Measurements from ENCODE around the gene GMPPB.
A peak's percentile ranks its signal among the peaks of the same experiment; 100 is the strongest.

GMPPB gene

DNA sequence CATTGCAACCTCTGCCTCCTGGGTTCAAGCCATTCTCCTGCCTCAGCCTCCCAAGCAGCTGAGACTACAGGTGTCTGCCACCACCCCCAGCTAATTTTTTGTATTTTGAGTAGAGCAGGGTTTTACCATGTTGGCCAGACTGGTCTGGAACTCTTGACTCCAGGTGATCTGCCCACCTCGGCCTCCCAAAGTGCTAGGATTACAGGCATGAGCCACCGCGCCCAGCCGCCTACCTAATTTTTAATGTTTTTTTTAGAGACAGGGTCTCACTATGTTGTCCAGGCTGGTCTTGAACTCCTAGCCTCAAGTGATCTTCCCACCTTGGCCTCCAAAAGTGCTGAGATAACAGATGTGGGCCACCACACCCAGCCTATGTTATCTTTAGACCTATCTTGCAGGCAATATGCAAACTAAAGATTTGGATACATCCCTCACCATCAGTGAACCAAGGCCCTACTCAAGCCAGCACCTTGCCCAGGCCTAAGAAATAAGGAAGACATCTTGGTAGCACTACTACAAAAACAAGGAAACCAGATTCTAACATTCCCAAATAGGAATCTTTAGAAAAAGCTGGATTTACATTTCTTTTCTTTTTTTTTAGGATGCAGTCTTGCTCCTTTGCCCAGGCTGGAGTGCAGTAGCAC is 6.3 kb upstream of the GMPPB start:
- no peak for DNase-seq (ENCODE audit: low read depth in 2 of 2)

GRCh38 chr3:49727924-49728361 is 4.2 kb upstream of the GMPPB start:
- no peak for DNase-seq (ENCODE audit: low read depth in 2 of 2)

GRCh38 chr3:49727154-49727923 is 3.6 kb upstream of the GMPPB start:
- DNase-seq (ENCODE audit: low read depth in 2 of 2), result no peak

- DNase-seq (ENCODE audit: low read depth in 2 of 2), result no peak
Measured at GRCh38 chr3:49725906-49726681, 2.3 kb upstream of the GMPPB start.

GRCh38 chr3:49724586-49724985 is 835 bp upstream of the GMPPB start:
- DNase-seq (ENCODE audit: low read depth in 2 of 2), result no peak

GRCh38 chr3:49723296-49723627 is 489 bp downstream of the GMPPB start:
- no peak for DNase-seq (ENCODE audit: low read depth in 2 of 2)

GRCh38 chr3:49722896-49723295 is 855 bp downstream of the GMPPB start:
- DNase-seq (ENCODE audit: low read depth in 2 of 2), result no peak

- DNase-seq (ENCODE audit: low read depth in 2 of 2), result no peak
Measured at GRCh38 chr3:49721896-49722781, 1.6 kb downstream of the GMPPB start.

- no peak for DNase-seq (ENCODE audit: low read depth in 2 of 2)
Measured at GRCh38 chr3:49721596-49721895, 2.2 kb downstream of the GMPPB start.

DNA sequence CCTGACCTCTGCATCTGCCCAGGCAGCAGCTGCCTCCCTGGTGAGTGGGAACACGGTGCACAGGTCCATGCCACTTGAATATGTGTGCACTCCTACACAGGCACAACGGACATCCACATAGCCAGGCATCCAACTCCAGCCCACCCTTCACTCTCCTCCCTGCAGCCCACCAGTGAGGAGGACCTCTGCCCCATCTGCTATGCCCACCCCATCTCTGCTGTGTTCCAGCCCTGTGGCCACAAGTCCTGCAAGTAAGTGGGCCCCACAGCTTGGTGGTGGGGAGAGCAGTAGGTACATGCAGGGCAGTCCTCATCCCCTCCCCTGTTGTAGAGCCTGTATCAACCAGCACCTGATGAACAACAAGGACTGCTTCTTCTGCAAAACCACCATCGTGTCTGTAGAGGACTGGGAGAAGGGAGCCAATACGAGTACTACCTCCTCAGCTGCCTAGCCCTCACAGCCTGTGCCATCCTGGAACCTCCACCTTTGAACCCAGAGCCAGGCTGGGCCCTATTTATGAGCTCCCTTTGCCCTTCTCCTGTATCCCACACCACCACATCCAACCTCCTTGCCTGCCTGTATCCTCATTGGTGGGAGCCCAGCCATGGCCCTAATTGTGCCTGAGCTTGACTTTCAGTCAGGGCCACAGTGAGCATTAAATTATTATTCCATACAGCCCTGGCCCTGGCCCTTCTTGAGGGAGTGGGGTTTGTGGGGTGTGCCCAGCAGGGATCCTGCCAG is 2.7 kb downstream of the GMPPB start:
- DNase-seq (ENCODE audit: low read depth in 2 of 2), result no peak

GRCh38 chr3:49719214-49719884 is 4.4 kb downstream of the GMPPB start, which contains the start of gene AMIGO3:
AMIGO3 (minus strand) TSS chr3:49719684; CDS start chr3:49719465, 219 bp downstream.
- peak; percentile 69 to 85 for DNase-seq (ENCODE audit: low read depth in 2 of 2)

GRCh38 chr3:49718858-49719213 is 4.9 kb downstream of the GMPPB start:
- DNase-seq (ENCODE audit: low read depth in 2 of 2), result no peak

DNA sequence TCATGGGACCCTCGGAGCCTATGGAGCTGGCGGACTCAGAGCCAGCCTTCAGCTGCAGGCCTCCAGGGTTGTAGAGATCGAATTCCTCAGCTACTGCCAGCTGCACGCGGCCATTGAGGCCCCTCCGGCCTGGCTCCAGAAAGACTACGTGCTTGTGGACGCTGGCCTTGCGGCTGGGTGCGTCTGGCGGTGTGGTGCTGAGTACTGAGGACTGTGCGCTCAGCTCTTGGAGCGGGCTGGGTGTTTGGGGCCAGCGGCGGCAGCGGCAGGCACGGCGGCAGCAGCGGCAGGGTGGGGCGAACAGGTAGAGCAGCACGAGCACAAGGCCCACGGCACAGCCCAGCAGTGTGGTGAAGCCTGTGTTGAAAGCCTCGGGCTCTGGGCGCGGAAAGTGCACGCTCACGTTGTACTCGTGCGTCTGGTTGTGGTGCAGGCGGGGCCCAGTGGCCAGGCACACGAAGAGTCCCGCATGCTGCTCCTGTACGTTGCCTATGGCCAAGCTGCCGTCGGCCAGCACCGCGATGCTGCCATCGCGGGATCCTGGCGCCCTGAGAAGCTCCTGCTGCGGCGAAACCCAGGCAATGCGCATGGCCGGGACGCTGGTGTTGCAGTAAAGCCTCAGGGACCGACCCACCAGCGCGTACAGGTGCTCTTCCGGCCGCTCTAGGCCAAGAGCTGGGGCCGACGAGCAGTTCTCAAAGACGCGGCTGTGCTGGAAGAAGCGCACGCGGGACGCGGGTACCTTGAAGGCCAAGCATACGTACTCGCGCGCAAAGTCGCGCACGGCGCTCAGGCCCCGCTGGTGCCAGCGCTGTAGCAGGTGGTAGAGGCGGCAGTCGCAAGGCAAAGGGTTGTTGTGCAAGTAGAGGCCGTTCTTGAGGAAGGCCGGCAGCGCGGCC is 5.5 kb downstream of the GMPPB start:
- DNase-seq (ENCODE audit: low read depth in 2 of 2), result no peak

DNA sequence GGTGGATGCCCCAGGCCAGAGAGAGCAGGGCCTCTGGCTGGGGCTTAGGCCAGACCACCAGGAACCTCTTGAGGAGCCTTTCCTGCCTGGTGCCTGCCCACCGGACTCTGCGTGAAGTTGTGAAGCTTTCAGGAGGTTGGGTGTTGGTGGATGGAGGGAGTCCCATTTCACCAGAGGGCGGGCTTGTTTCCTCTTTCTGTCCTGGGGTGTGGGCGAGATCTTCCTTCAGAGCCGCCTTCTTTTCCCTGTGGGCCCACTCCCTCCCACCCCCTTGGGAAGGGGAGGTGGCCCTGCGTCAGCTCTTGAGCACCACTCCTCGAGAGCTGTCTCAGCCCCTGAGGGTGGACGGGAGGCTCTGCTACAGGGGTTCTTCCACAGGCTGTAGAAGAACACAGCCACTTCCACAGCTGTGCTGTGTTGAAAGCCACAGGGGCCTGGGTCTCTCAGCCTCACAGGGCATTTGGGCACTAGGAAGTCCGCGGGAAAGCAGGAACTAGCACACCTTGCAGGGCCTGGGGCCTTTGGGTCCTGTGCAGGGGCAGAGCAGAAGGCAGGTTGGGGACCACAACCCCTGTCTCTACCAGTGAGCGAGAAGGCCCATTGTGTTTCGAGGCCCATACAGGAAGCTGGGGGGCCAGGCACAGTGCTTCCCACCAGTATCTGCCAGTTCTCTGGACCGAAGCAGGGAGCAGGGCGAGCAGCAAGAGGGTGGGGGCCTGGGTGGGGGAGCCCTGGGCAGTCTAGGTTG is 6.4 kb downstream of the GMPPB start:
- DNase-seq (ENCODE audit: low read depth in 2 of 2), result no peak

- no peak for DNase-seq (ENCODE audit: low read depth in 2 of 2)
Measured at GRCh38 chr3:49716691-49717210, 7.0 kb downstream of the GMPPB start.

DNA sequence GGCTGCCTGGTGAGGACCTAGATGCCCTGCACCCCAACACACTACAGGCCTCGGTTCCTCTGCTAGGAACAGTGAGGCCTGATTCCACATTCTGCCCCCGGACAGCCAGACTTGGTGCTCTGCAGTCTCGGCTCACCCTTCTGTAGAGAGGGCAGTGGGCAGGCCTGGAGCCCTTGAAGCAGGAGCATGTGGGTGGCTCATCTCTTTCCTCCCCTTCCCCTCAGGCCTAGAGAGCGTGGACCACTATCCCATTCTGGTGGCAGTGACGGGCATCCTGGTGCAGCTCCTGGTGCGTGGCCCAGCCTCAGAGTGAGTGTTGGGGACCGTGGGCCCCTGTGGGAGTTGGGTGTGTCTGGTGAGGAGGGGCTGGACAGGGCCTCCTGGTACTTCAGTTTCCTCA is 7.6 kb downstream of the GMPPB start:
- DNase-seq (ENCODE audit: low read depth in 2 of 2), result no peak

DNA sequence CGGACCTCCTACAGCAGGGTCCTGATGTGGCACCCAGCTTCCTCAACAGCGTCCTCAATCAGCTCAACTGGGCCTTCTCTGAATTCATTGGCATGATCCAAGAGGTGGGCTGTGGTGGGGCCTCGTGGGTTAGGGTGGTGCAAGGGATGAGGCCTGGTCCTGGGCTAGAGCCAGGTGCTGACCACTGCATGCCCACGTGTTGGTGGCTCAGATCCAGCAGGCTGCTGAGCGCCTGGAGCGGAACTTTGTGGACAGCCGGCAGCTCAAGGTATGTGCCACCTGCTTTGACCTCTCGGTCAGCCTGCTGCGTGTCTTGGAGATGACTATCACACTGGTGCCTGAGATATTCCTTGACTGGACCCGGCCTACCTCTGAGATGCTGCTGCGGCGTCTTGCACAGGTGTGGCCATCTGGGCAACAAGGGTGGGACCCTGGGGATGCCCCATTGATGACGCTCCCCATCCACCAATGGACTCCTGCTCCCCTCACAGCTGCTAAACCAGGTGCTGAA is 8.1 kb downstream of the GMPPB start:
- DNase-seq (ENCODE audit: low read depth in 2 of 2), result no peak

DNA sequence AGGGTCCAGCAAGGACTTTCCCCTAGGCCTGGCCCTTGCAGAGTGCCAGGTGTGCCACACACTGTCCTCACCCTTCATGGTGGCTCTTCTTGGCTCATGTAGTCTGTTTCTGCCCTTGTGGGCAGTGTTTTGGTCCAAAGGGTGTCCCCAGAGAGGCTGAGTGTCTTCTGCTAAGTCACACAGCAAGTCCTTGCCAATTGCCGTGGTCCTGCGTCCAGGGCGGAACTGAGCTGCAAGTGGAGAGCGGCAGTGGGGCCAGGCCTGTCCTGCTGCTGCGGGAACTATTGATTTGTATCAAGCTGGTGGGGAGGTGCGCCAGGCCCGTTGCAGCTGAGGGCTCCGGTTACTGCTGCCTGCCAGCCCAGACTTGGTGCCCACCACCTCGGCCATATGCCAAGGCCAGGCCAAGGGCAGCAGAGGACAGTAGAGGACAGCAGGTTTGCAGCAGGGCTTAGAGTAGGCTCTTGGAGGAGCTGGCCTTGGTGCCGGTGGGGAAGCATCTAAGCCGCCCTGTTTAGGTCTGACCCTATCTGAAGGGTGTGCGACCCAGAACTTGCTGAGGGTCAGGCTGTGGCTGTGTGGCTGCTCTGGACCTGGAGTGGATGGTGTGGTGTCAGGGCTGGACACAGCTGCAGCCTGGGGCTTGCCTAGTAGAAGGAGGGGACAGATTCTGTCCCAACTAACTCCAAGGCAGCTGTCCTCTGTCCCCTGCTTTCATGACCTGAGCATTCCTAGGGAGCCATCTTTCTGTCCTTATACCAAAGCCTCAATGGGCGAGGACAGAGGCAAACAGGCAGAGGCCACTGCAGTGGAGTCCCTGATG is 8.8 kb downstream of the GMPPB start:
- DNase-seq (ENCODE audit: low read depth in 2 of 2), result no peak

All from stimulated activated CD4-positive, alpha-beta T cell treated with anti-CD3 and anti-CD28 coated beads, Interleukin-1b, Interleukin-23, amount 100 ng/mL, for 1 hour (primary cell).